SK-N-SH (cell line): Measurements from ENCODE around the gene TRMU. TPM values are rescaled to one million over a fixed set of nuclear protein-coding genes. Genes with fewer than 3 reads are reported as not detected.

Experiments
- CTCF ChIA-PET: fragments of 300-600, 350-600 bp; formaldehyde crosslinking; extraction: SDS; loops from one replicate; lab custom pipeline; 2021; lab: Yijun Ruan, JAX
- POLR2A ChIA-PET: fragments of 350-600 bp; sonication (Branson Sonifier 250); formaldehyde crosslinking; extraction: SDS; loops from one replicate; lab custom pipeline; 2020; ENCODE audit warnings: antibody characterized with exemption, inconsistent platforms; lab: Yijun Ruan, JAX
- DNase-seq: peaks from one replicate; pipeline ENCODE4 v3.0.0; 2012
- H2AFZ ChIP-seq: fragments of 200-600 bp; sonication (generic); 2 replicates; pipeline ENCODE4 v1.8.1; 2016; ENCODE audit warnings: antibody characterized with exemption, mild to moderate bottlenecking, low read depth
- H3F3A ChIP-seq: fragments of 200-600 bp; sonication (generic); replicated peaks from 2 replicates; pipeline ENCODE3; 2016; ENCODE audit warnings: antibody characterized with exemption, mild to moderate bottlenecking; ENCODE audit not compliant: insufficient read depth
- H3K27ac ChIP-seq, 2 experiments: fragments of 200-500 bp in 1 of 2; fragments of 200-600 bp in 1 of 2; sonication (Bioruptor generic) in 1 of 2; sonication (generic), shearing (Covaris generic) in 1 of 2; 2 replicates each; pipeline versions ENCODE4 v1.5.1 to v1.6.1; 2014 to 2016; ENCODE audit warnings: low read depth in 2 of 2, inconsistent platforms in 1 of 2, low read length in 1 of 2, mild to moderate bottlenecking in 1 of 2, mixed read lengths in 1 of 2
- H3K27me3 ChIP-seq: fragments of 200-600 bp; sonication (generic), shearing (Covaris generic); 2 replicates; pipeline ENCODE4 v1.6.1; 2016; ENCODE audit warnings: mixed run types; ENCODE audit not compliant: insufficient read depth
- H3K36me3 ChIP-seq, 2 experiments: fragments of 200-500 bp in 1 of 2; fragments of 200-600 bp in 1 of 2; sonication (Bioruptor generic) in 1 of 2; sonication (generic) in 1 of 2; replicated peaks in 1 of 2; 2 replicates each; pipeline versions ENCODE3 to v1.5.1; 2014 to 2016; ENCODE audit warnings: low read length in 1 of 2, mild to moderate bottlenecking in 1 of 2; ENCODE audit not compliant: insufficient read depth in 2 of 2, control insufficient read depth in 1 of 2
- H3K4me1 ChIP-seq, 2 experiments: fragments of 200-500 bp in 1 of 2; fragments of 200-600 bp in 1 of 2; sonication (Bioruptor generic) in 1 of 2; sonication (generic), shearing (Covaris generic) in 1 of 2; 2 replicates each; pipeline versions ENCODE4 v1.5.1 to v1.6.1; 2014 to 2016; ENCODE audit warnings: low read depth in 1 of 2, low read length in 1 of 2, mixed run types in 1 of 2; ENCODE audit not compliant: insufficient read depth in 2 of 2, control insufficient read depth in 1 of 2
- H3K4me2 ChIP-seq: fragments of 200-600 bp; sonication (generic), shearing (Covaris generic); 2 replicates; pipeline ENCODE4 v1.6.1; 2017; ENCODE audit warnings: mixed run types
- H3K4me3 ChIP-seq, 2 experiments: fragments of 200-500 bp in 1 of 2; fragments of 200-600 bp in 1 of 2; sonication (Bioruptor generic) in 1 of 2; sonication (generic), shearing (Covaris generic) in 1 of 2; 2 replicates each; pipeline versions ENCODE4 v1.5.1 to v1.8.1; 2014 to 2016; ENCODE audit warnings: low read depth in 2 of 2, inconsistent platforms in 1 of 2, low read length in 1 of 2, mild to moderate bottlenecking in 1 of 2, mixed read lengths in 1 of 2, moderate library complexity in 1 of 2
- H3K79me2 ChIP-seq: fragments of 200-600 bp; sonication (generic); 2 replicates; pipeline ENCODE4 v1.8.1; 2017; ENCODE audit warnings: mild to moderate bottlenecking; ENCODE audit not compliant: insufficient read depth
- H3K9ac ChIP-seq: fragments of 200-600 bp; sonication (generic); 2 replicates; pipeline ENCODE4 v1.6.1; 2017; ENCODE audit warnings: mixed run types
- H3K9me2 ChIP-seq: fragments of 200-600 bp; sonication (generic); 2 replicates; pipeline ENCODE4 v1.6.1; 2017; ENCODE audit warnings: mixed run types
- H3K9me3 ChIP-seq: fragments of 200-600 bp; sonication (generic); 2 replicates; pipeline ENCODE4 v1.6.1; 2017; ENCODE audit warnings: mixed run types, mild to moderate bottlenecking, moderate library complexity
- H4K20me1 ChIP-seq: fragments of 200-600 bp; sonication (generic); 2 replicates; pipeline ENCODE4 v1.6.1; 2017; ENCODE audit warnings: mild to moderate bottlenecking, mixed run types; ENCODE audit not compliant: insufficient read depth
- CHD2 ChIP-seq: fragments of 150-350 bp; IDR thresholded peaks from 2 replicates; pipeline ENCODE4 v1.6.1; 2018; ENCODE audit warnings: low read length; ENCODE audit not compliant: partially characterized antibody
- FOSL2 ChIP-seq: IDR thresholded peaks from 2 replicates; pipeline ENCODE4 v1.4.0; 2012; ENCODE audit warnings: low read depth, mild to moderate bottlenecking, moderate library complexity, borderline replicate concordance
- GABPA ChIP-seq: IDR thresholded peaks from 2 replicates; pipeline ENCODE4 v1.4.0; 2012; ENCODE audit warnings: low read depth, mild to moderate bottlenecking
- JUND ChIP-seq: IDR thresholded peaks from 2 replicates; pipeline ENCODE4 v1.4.0; 2012
- MEF2A ChIP-seq: IDR thresholded peaks from 2 replicates; pipeline ENCODE4 v1.4.0; 2012; ENCODE audit warnings: low read depth, borderline replicate concordance
- MXI1 ChIP-seq: IDR thresholded peaks from 2 replicates; pipeline ENCODE4 v1.6.1; 2012; ENCODE audit warnings: mild to moderate bottlenecking, low read depth, low read length, improper control_type of control experiment
- NRF1 ChIP-seq: IDR thresholded peaks from 2 replicates; pipeline ENCODE4 v1.6.1; 2012; ENCODE audit warnings: low read depth, mild to moderate bottlenecking, low read length
- RCOR1 ChIP-seq: fragments of 150-350 bp; IDR thresholded peaks from 2 replicates; pipeline ENCODE4 v1.6.1; 2017; ENCODE audit warnings: antibody characterized with exemption, low read length
- RFX5 ChIP-seq: IDR thresholded peaks from 2 replicates; pipeline ENCODE4 v1.6.1; 2012; ENCODE audit warnings: mild to moderate bottlenecking, improper control_type of control experiment, low read length
- RXRA ChIP-seq: IDR thresholded peaks from 2 replicates; pipeline ENCODE4 v1.4.0; 2012; ENCODE audit warnings: low read depth, mild to moderate bottlenecking, borderline replicate concordance
- SIN3A ChIP-seq: IDR thresholded peaks from 2 replicates; pipeline ENCODE4 v1.6.1; 2012; ENCODE audit warnings: low read depth, mild to moderate bottlenecking, low read length, moderate library complexity, borderline replicate concordance
- WGBS: methylation state at CpG from one replicate; pipeline ENCODE4 v1.1.6; 2017; ENCODE audit warnings: low lambda C conversion rate; 5-methylcytosine and 5-hydroxymethylcytosine counted together
- polyA plus RNA-seq, 3 experiments: library from polyadenylated mRNA; depleted of rRNA; stranded (reverse); fragments of >200 nt; gene quantifications; 2 replicates each; pipeline ENCODE4 v1.2.3, GENCODE V29; 2012
- TF ChIP-seq, protein P1 (sequence below): fragments of 150-350 bp; IDR thresholded peaks from 2 replicates; pipeline ENCODE4 v1.6.1; 2016; ENCODE audit warnings: mild to moderate bottlenecking, low read depth, low read length
- TF ChIP-seq, protein P2 (sequence below): IDR thresholded peaks from 2 replicates; pipeline ENCODE4 v1.4.0; 2012; ENCODE audit warnings: low read depth
- TF ChIP-seq, protein P3 (sequence below): fragments of 150-350 bp; IDR thresholded peaks from 2 replicates; pipeline ENCODE4 v1.6.1; 2017; ENCODE audit warnings: antibody characterized with exemption, low read length, low read depth, borderline replicate concordance
- TF ChIP-seq, protein P4 (sequence below): IDR thresholded peaks from 2 replicates; pipeline ENCODE4; 2012
- TF ChIP-seq, protein P5 (sequence below): IDR thresholded peaks from 2 replicates; pipeline ENCODE4 v1.4.0; 2012; ENCODE audit warnings: low read depth, borderline replicate concordance
- TF ChIP-seq, protein P6 (sequence below): fragments of 200-600 bp; sonication (generic); IDR thresholded peaks from 2 replicates; pipeline ENCODE4 v1.6.1; 2017; ENCODE audit warnings: antibody characterized with exemption, mild to moderate bottlenecking, moderate library complexity

The TRMU gene
- polyA plus RNA-seq, 1 of the 3 experiments (the other 2 are of a cell fraction) = 47.1 TPM

DNA sequence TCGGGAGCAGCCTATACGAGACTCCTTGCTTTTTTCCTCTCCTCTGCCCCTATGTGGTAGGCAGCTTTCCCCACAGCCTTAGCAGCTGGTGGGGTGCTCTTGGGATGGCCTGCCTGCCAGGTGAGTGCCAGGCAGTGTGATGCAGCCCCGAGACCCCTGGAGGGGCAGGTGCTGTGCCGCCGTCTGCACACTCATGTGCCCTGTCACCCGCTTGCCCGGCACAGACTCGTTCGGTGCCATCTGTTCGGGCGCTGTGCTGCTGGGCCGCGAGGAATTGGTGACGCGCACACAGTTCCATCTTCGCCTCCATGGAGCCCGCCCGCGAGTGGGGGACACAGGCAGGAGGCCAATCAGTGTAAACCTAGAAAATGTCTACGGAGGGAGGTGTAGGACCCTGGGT lies 15.1 kb downstream of the TRMU start (continued):
- no peak for TF ChIP-seq FOSL2
- no peak for TF ChIP-seq NRF1
- no peak for TF ChIP-seq GABPA
- TF ChIP-seq, protein P1, sequence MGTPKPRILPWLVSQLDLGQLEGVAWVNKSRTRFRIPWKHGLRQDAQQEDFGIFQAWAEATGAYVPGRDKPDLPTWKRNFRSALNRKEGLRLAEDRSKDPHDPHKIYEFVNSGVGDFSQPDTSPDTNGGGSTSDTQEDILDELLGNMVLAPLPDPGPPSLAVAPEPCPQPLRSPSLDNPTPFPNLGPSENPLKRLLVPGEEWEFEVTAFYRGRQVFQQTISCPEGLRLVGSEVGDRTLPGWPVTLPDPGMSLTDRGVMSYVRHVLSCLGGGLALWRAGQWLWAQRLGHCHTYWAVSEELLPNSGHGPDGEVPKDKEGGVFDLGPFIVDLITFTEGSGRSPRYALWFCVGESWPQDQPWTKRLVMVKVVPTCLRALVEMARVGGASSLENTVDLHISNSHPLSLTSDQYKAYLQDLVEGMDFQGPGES = no peak
- no peak for TF ChIP-seq CHD2
- no peak for TF ChIP-seq SIN3A
- TF ChIP-seq, protein P2, sequence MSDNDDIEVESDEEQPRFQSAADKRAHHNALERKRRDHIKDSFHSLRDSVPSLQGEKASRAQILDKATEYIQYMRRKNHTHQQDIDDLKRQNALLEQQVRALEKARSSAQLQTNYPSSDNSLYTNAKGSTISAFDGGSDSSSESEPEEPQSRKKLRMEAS = no peak
- TF ChIP-seq, protein P3, sequence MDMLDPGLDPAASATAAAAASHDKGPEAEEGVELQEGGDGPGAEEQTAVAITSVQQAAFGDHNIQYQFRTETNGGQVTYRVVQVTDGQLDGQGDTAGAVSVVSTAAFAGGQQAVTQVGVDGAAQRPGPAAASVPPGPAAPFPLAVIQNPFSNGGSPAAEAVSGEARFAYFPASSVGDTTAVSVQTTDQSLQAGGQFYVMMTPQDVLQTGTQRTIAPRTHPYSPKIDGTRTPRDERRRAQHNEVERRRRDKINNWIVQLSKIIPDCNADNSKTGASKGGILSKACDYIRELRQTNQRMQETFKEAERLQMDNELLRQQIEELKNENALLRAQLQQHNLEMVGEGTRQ = no peak
- TF ChIP-seq RFX5 = no peak

DNA sequence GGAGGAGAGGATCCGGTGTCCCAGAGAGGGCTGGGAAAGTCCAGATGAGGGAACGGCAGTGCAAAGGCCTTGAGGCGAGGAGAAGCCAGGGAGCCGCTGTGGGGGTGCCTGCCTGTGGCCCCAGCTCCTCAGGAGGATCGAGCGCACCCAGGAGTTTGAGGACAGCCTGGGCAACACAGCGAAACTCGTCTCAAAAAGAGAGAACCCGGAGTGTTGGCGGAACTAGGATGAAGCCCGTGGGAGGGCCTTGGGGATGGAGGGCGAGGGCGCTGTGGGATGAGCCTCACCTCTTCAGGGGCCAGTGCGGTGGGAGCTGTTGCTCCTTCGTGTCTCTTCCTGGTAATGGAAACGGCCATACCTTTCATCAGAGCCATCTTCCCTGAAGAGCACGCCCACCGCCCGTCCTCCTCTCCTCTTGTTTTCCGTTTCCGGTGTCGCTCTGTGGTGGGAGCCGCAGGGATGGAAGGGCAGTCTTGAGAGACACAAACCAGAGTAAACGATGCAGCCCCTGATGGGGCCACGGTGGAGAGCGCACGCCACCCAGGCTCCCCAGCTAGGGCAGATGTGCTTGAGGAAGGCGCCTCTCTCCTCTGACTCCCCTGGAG lies 15.7 kb downstream of the TRMU start:
- CTCF ChIA-PET = no interaction called here
- no peak overlapping the region for H3K9ac ChIP-seq
- H3K79me2 ChIP-seq = 0 out of 2 replicates have a peak, but pooled peaks cover 3% of the 10 kb centered on the region
- H3K27ac ChIP-seq = no peak overlapping the region
- no peaks in the 10 kb centered on the region for H3K4me1 ChIP-seq
- peaks cover 13 to 85% of the 10 kb centered on the region in 2 experiments for H3K36me3 ChIP-seq
- H4K20me1 ChIP-seq = peaks cover 24% of the 10 kb centered on the region; the same call in 1 of the 2 replicates
- H3K4me3 ChIP-seq = no peak overlapping the region
- no peak overlapping the region for H3K4me2 ChIP-seq
- TF ChIP-seq RFX5 (no peak), MXI1 (no peak)
- POLR2A ChIA-PET = no interaction called here
- no peak overlapping the region for H2AFZ ChIP-seq
- no peaks in the 10 kb centered on the region for H3K9me2 ChIP-seq
- no peaks in the 10 kb centered on the region for H3F3A ChIP-seq
- no peak for DNase-seq
- H3K27me3 ChIP-seq = no peaks in the 10 kb centered on the region
- H3K9me3 ChIP-seq = no peaks in the 10 kb centered on the region
- WGBS = 89% methylated on average over 24 of the region's 28 CpGs

DNA sequence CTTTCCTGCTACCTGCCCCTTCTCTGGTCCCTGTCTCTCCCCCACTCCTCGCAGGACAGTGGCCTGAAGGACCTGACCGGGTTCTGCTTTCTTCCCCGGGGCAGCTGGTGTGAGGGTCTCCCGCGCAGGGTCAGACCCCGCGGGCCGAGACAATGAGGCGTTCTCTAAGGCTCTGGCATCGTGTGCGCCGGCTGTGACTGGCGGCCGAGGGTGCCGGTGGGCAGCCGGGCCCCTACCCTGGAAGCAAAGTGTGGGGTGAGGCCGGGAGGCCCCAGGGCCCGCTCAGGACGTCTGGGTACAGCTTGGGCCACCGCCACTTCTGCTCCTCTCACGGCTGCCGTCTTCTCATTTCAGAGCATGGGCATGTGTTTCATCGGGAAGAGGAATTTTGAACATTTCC lies 16.3 kb downstream of the TRMU start:
- Histone ChIP-seq H3K27me3 (no peaks in the 10 kb centered on the region), H4K20me1 (peaks cover 24% of the 10 kb centered on the region; the same call in 1 of the 2 replicates)
- TF ChIP-seq, protein P2 = no peak
- TF ChIP-seq MEF2A (no peak), JUND (no peak), RXRA (no peak), RCOR1 (no peak)
- TF ChIP-seq, protein P4, sequence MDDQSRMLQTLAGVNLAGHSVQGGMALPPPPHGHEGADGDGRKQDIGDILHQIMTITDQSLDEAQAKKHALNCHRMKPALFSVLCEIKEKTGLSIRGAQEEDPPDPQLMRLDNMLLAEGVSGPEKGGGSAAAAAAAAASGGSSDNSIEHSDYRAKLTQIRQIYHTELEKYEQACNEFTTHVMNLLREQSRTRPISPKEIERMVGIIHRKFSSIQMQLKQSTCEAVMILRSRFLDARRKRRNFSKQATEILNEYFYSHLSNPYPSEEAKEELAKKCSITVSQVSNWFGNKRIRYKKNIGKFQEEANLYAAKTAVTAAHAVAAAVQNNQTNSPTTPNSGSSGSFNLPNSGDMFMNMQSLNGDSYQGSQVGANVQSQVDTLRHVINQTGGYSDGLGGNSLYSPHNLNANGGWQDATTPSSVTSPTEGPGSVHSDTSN = no peak
- TF ChIP-seq, protein P5, sequence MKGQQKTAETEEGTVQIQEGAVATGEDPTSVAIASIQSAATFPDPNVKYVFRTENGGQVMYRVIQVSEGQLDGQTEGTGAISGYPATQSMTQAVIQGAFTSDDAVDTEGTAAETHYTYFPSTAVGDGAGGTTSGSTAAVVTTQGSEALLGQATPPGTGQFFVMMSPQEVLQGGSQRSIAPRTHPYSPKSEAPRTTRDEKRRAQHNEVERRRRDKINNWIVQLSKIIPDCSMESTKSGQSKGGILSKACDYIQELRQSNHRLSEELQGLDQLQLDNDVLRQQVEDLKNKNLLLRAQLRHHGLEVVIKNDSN = no peak
- TF ChIP-seq, protein P6, sequence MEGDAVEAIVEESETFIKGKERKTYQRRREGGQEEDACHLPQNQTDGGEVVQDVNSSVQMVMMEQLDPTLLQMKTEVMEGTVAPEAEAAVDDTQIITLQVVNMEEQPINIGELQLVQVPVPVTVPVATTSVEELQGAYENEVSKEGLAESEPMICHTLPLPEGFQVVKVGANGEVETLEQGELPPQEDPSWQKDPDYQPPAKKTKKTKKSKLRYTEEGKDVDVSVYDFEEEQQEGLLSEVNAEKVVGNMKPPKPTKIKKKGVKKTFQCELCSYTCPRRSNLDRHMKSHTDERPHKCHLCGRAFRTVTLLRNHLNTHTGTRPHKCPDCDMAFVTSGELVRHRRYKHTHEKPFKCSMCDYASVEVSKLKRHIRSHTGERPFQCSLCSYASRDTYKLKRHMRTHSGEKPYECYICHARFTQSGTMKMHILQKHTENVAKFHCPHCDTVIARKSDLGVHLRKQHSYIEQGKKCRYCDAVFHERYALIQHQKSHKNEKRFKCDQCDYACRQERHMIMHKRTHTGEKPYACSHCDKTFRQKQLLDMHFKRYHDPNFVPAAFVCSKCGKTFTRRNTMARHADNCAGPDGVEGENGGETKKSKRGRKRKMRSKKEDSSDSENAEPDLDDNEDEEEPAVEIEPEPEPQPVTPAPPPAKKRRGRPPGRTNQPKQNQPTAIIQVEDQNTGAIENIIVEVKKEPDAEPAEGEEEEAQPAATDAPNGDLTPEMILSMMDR = no peak

More for the DNA sequence above, 16.3 kb downstream of the TRMU start:
- Histone ChIP-seq H3K4me3 (no peak overlapping the region), H3K9me3 (no peaks in the 10 kb centered on the region), H3K4me2 (no peak overlapping the region), H3F3A (no peaks in the 10 kb centered on the region), H3K4me1 (no peaks in the 10 kb centered on the region), H2AFZ (no peak overlapping the region), H3K9ac (no peak overlapping the region), H3K36me3 (peaks cover 8 to 85% of the 10 kb centered on the region in 2 experiments), H3K79me2 (no peaks in the 10 kb centered on the region), H3K27ac (no peak overlapping the region), H3K9me2 (no peaks in the 10 kb centered on the region)
- ChIA-PET POLR2A (no interaction called here), CTCF (interaction anchor here (8.4 kb wide), 1 partner anchor 190 kb away, joined by 70 read pairs; no protein-coding TSS in a partner anchor)
- no peak for DNase-seq
- over 99% methylated on average over 15 of the region's 23 CpGs for WGBS
